Measurements from ENCODE around the gene MAGI2. TPM values are rescaled to one million over a fixed set of nuclear protein-coding genes. Genes with fewer than 3 reads are reported as not detected.

MAGI2 gene
- total and polyA plus RNA-seq, 2 experiments from 2014 or later = 10.4 to 26.4 TPM

DNA sequence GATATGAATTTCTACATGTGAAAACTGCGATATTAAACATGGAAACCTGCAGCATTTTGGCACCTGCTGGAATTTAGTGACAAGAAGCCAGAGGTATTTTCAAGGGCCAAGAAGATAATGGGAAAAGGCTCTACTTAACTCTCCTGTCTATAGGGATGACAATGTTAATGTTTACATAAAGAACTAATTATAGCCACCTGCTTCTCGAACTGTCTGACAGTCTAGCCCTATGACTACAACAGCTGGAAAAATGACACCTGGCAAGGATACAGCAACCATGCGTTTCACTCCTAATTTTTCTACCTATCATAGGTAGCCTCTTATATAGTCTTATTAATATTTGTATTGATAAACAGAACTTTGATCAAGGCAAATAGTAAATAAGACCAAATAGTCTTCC is 49.6 kb downstream of the MAGI2 start:
- DNase-seq (ENCODE audit: low spot score) (no peak), ATAC-seq (no peak)
- no peaks in the 10 kb centered on the region for H3K27me3 Mint-ChIP-seq (ENCODE audit: insufficient read depth, low read depth, poor library complexity)

More for the DNA sequence above, 49.6 kb downstream of the MAGI2 start:
- H3K27ac ChIP-seq (ENCODE audit: low read depth) = no peak overlapping the region
- TF ChIP-seq, protein P1, sequence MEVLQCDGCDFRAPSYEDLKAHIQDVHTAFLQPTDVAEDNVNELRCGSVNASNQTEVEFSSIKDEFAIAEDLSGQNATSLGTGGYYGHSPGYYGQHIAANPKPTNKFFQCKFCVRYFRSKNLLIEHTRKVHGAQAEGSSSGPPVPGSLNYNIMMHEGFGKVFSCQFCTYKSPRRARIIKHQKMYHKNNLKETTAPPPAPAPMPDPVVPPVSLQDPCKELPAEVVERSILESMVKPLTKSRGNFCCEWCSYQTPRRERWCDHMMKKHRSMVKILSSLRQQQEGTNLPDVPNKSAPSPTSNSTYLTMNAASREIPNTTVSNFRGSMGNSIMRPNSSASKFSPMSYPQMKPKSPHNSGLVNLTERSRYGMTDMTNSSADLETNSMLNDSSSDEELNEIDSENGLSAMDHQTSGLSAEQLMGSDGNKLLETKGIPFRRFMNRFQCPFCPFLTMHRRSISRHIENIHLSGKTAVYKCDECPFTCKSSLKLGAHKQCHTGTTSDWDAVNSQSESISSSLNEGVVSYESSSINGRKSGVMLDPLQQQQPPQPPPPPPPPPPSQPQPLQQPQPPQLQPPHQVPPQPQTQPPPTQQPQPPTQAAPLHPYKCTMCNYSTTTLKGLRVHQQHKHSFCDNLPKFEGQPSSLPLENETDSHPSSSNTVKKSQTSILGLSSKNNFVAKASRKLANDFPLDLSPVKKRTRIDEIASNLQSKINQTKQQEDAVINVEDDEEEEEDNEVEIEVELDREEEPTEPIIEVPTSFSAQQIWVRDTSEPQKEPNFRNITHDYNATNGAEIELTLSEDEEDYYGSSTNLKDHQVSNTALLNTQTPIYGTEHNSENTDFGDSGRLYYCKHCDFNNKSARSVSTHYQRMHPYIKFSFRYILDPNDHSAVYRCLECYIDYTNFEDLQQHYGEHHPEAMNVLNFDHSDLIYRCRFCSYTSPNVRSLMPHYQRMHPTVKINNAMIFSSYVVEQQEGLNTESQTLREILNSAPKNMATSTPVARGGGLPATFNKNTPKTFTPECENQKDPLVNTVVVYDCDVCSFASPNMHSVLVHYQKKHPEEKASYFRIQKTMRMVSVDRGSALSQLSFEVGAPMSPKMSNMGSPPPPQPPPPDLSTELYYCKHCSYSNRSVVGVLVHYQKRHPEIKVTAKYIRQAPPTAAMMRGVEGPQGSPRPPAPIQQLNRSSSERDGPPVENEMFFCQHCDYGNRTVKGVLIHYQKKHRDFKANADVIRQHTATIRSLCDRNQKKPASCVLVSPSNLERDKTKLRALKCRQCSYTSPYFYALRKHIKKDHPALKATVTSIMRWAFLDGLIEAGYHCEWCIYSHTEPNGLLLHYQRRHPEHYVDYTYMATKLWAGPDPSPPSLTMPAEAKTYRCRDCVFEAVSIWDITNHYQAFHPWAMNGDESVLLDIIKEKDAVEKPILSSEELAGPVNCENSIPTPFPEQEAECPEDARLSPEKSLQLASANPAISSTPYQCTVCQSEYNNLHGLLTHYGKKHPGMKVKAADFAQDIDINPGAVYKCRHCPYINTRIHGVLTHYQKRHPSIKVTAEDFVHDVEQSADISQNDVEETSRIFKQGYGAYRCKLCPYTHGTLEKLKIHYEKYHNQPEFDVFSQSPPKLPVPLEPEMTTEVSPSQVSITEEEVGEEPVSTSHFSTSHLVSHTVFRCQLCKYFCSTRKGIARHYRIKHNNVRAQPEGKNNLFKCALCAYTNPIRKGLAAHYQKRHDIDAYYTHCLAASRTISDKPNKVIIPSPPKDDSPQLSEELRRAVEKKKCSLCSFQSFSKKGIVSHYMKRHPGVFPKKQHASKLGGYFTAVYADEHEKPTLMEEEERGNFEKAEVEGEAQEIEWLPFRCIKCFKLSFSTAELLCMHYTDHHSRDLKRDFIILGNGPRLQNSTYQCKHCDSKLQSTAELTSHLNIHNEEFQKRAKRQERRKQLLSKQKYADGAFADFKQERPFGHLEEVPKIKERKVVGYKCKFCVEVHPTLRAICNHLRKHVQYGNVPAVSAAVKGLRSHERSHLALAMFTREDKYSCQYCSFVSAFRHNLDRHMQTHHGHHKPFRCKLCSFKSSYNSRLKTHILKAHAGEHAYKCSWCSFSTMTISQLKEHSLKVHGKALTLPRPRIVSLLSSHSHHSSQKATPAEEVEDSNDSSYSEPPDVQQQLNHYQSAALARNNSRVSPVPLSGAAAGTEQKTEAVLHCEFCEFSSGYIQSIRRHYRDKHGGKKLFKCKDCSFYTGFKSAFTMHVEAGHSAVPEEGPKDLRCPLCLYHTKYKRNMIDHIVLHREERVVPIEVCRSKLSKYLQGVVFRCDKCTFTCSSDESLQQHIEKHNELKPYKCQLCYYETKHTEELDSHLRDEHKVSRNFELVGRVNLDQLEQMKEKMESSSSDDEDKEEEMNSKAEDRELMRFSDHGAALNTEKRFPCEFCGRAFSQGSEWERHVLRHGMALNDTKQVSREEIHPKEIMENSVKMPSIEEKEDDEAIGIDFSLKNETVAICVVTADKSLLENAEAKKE (CRISPR knock-in tag; IDR thresholded peaks at IDR 0.05) = no peak
- TF ChIP-seq, protein P2, sequence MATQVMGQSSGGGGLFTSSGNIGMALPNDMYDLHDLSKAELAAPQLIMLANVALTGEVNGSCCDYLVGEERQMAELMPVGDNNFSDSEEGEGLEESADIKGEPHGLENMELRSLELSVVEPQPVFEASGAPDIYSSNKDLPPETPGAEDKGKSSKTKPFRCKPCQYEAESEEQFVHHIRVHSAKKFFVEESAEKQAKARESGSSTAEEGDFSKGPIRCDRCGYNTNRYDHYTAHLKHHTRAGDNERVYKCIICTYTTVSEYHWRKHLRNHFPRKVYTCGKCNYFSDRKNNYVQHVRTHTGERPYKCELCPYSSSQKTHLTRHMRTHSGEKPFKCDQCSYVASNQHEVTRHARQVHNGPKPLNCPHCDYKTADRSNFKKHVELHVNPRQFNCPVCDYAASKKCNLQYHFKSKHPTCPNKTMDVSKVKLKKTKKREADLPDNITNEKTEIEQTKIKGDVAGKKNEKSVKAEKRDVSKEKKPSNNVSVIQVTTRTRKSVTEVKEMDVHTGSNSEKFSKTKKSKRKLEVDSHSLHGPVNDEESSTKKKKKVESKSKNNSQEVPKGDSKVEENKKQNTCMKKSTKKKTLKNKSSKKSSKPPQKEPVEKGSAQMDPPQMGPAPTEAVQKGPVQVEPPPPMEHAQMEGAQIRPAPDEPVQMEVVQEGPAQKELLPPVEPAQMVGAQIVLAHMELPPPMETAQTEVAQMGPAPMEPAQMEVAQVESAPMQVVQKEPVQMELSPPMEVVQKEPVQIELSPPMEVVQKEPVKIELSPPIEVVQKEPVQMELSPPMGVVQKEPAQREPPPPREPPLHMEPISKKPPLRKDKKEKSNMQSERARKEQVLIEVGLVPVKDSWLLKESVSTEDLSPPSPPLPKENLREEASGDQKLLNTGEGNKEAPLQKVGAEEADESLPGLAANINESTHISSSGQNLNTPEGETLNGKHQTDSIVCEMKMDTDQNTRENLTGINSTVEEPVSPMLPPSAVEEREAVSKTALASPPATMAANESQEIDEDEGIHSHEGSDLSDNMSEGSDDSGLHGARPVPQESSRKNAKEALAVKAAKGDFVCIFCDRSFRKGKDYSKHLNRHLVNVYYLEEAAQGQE (IDR thresholded peaks at IDR 0.05; ENCODE audit: unreplicated experiment) = no peak
- no peak for TF ChIP-seq POLR2AphosphoS5 (IDR thresholded peaks at IDR 0.05; ENCODE audit: low read depth)
- no peak for TF ChIP-seq ZNF331 (CRISPR knock-in tag; IDR thresholded peaks at IDR 0.05; ENCODE audit: low read depth)
- TF ChIP-seq EZH2 (IDR thresholded peaks at IDR 0.05; ENCODE audit: low read depth, unreplicated experiment) = no peak
- TF ChIP-seq, protein P3, sequence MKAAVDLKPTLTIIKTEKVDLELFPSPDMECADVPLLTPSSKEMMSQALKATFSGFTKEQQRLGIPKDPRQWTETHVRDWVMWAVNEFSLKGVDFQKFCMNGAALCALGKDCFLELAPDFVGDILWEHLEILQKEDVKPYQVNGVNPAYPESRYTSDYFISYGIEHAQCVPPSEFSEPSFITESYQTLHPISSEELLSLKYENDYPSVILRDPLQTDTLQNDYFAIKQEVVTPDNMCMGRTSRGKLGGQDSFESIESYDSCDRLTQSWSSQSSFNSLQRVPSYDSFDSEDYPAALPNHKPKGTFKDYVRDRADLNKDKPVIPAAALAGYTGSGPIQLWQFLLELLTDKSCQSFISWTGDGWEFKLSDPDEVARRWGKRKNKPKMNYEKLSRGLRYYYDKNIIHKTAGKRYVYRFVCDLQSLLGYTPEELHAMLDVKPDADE (IDR thresholded peaks at IDR 0.05) = no peak
- no peak for TF ChIP-seq ZNF114 (CRISPR knock-in tag; IDR thresholded peaks at IDR 0.05)
- no peak for TF ChIP-seq NANOG (IDR thresholded peaks at IDR 0.05; ENCODE audit: borderline replicate concordance)
- TF ChIP-seq, protein P4, sequence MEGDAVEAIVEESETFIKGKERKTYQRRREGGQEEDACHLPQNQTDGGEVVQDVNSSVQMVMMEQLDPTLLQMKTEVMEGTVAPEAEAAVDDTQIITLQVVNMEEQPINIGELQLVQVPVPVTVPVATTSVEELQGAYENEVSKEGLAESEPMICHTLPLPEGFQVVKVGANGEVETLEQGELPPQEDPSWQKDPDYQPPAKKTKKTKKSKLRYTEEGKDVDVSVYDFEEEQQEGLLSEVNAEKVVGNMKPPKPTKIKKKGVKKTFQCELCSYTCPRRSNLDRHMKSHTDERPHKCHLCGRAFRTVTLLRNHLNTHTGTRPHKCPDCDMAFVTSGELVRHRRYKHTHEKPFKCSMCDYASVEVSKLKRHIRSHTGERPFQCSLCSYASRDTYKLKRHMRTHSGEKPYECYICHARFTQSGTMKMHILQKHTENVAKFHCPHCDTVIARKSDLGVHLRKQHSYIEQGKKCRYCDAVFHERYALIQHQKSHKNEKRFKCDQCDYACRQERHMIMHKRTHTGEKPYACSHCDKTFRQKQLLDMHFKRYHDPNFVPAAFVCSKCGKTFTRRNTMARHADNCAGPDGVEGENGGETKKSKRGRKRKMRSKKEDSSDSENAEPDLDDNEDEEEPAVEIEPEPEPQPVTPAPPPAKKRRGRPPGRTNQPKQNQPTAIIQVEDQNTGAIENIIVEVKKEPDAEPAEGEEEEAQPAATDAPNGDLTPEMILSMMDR (conservative IDR thresholded peaks at IDR 0.05; ENCODE audit: low read depth in 2 of 2) = no peak
- TF ChIP-seq JUNB (IDR thresholded peaks at IDR 0.05; ENCODE audit: unreplicated experiment) = no peak
- no peak for TF ChIP-seq CREB1 (CRISPR knock-in tag; IDR thresholded peaks at IDR 0.05; ENCODE audit: low read depth)
- no peak for TF ChIP-seq EZH2phosphoT487 (IDR thresholded peaks at IDR 0.05; ENCODE audit: unreplicated experiment)
- TF ChIP-seq STAT1 (IDR thresholded peaks at IDR 0.05; ENCODE audit: unreplicated experiment) = no peak
- H3K4me3 Mint-ChIP-seq = no peak overlapping the region
- no peak overlapping the region for H3K4me2 ChIP-seq
- H3F3A ChIP-seq (replicated peaks; ENCODE audit: low read depth) = no peaks in the 10 kb centered on the region
- H3K79me2 ChIP-seq (replicated peaks; ENCODE audit: insufficient read depth) = no peaks in the 10 kb centered on the region
- H2AFZ ChIP-seq = no peak overlapping the region
- H3K9me2 ChIP-seq (ENCODE audit: insufficient read depth) = no peaks in the 10 kb centered on the region
- no peaks in the 10 kb centered on the region for H3K36me3 Mint-ChIP-seq (ENCODE audit: low read depth)
- no peaks in the 10 kb centered on the region for H3K9me3 Mint-ChIP-seq
- H3K27me3 ChIP-seq (ENCODE audit: insufficient read depth) = no peaks in the 10 kb centered on the region
- no peaks in the 10 kb centered on the region for H3K4me1 Mint-ChIP-seq
- no peak overlapping the region for H3K4me3 ChIP-seq
- H3K27ac Mint-ChIP-seq = no peak overlapping the region
- H4K20me1 ChIP-seq (replicated peaks; ENCODE audit: insufficient read depth) = no peaks in the 10 kb centered on the region
- no peaks in the 10 kb centered on the region for H3K4me1 ChIP-seq (ENCODE audit: insufficient read depth)
- no peaks in the 10 kb centered on the region for H3K36me3 ChIP-seq (ENCODE audit: insufficient read depth)
